PC-9 (cell line): Measurements from ENCODE around the gene CXCL1. TPM values are rescaled to one million over a fixed set of nuclear protein-coding genes. Genes with fewer than 3 reads are reported as not detected.

Source experiments
- BruUV-seq: library from RNA; stranded (reverse); fragments of 400-500 nt; replicated peaks from 2 replicates; lab custom pipeline; 2021; lab: Mats Ljungman, UMichigan
- CTCF ChIA-PET: fragments of 300-600 bp; sonication (Branson Sonifier 250); formaldehyde crosslinking; loops from one replicate; lab custom pipeline; 2022; ENCODE audit warnings: antibody characterized with exemption; lab: Charles Lee
- POLR2A ChIA-PET: fragments of 300-600 bp; sonication (Branson Sonifier 250); formaldehyde crosslinking; loops from one replicate; lab custom pipeline; 2022; ENCODE audit warnings: antibody characterized with exemption; ENCODE audit not compliant: unreplicated experiment; lab: Charles Lee
- DNase-seq, 2 experiments: peaks; one replicate each; pipeline versions ENCODE4 v3.0.0 to v3.0.0-alpha.2; 2015 to 2022; ENCODE audit warnings: mixed read lengths in 1 of 2
- H2AFZ ChIP-seq: fragments of 200-600 bp; sonication (generic); 2 replicates; pipeline ENCODE4 v1.8.1; 2017; ENCODE audit warnings: antibody characterized with exemption
- H3F3A ChIP-seq: fragments of 200-600 bp; sonication (generic); 2 replicates; pipeline ENCODE4 v1.8.1; 2017; ENCODE audit warnings: antibody characterized with exemption, mild to moderate bottlenecking, low read depth; ENCODE audit not compliant: insufficient read depth
- H3K27ac ChIP-seq: fragments of 200-600 bp; sonication (generic); 2 replicates; pipeline ENCODE4 v1.6.1; 2016; ENCODE audit warnings: mixed run types
- H3K27me3 ChIP-seq: fragments of 200-600 bp; sonication (generic); 2 replicates; pipeline ENCODE4 v1.6.1; 2016; ENCODE audit warnings: low read depth, mixed run types; ENCODE audit not compliant: insufficient read depth
- H3K36me3 ChIP-seq: fragments of 200-600 bp; sonication (generic); 2 replicates; pipeline ENCODE4 v1.6.1; 2016; ENCODE audit warnings: low read depth, mixed run types
- H3K4me1 ChIP-seq: fragments of 200-600 bp; sonication (generic); replicated peaks from 2 replicates; pipeline ENCODE4 v1.6.1; 2016; ENCODE audit warnings: mixed run types; ENCODE audit not compliant: insufficient read depth
- H3K4me2 ChIP-seq: fragments of 200-600 bp; sonication (generic); 2 replicates; pipeline ENCODE4 v1.6.1; 2017; ENCODE audit warnings: mixed run types
- H3K4me3 ChIP-seq: fragments of 200-600 bp; sonication (generic); 2 replicates; pipeline ENCODE4 v1.6.1; 2016; ENCODE audit warnings: mixed run types
- H3K79me2 ChIP-seq: fragments of 200-600 bp; sonication (generic); 2 replicates; pipeline ENCODE4 v1.6.1; 2017; ENCODE audit warnings: low read depth, mixed run types
- H3K9me2 ChIP-seq: fragments of 200-600 bp; sonication (generic); 2 replicates; pipeline ENCODE4 v1.8.1; 2017; ENCODE audit warnings: mild to moderate bottlenecking; ENCODE audit not compliant: insufficient read depth
- H3K9me3 ChIP-seq: fragments of 200-600 bp; sonication (generic); 2 replicates; pipeline ENCODE4 v1.8.1; 2016; ENCODE audit warnings: low read depth; ENCODE audit not compliant: insufficient read depth
- H4K20me1 ChIP-seq: fragments of 200-600 bp; sonication (generic); 2 replicates; pipeline ENCODE4 v1.8.1; 2017; ENCODE audit not compliant: insufficient read depth
- EZH2 ChIP-seq: fragments of 200-600 bp; sonication (generic); IDR thresholded peaks from 2 replicates; pipeline ENCODE4 v1.8.0; 2017; ENCODE audit warnings: antibody characterized with exemption, low read depth
- intact Hi-C: fragments of 100-400 bp; cut with micrococcal nuclease; formaldehyde crosslinking; loops from one replicate; pipeline ENCODE4 v1.10.0; 2022; ENCODE audit not compliant: unreplicated experiment
- total RNA-seq: library from RNA; stranded (reverse); gene quantifications from 2 replicates; pipeline ENCODE4 v1.2.3, GENCODE V29; 2021
- TF ChIP-seq, protein P1 (sequence below): fragments of 200-600 bp; sonication (generic); conservative IDR thresholded peaks from 2 replicates; pipeline ENCODE4 v1.6.1; 2017; ENCODE audit warnings: mixed run types, antibody characterized with exemption, mild to moderate bottlenecking, moderate library complexity

Gene CXCL1
- total RNA-seq, 1 experiment from 2014 or later = 0.33 TPM

DNA sequence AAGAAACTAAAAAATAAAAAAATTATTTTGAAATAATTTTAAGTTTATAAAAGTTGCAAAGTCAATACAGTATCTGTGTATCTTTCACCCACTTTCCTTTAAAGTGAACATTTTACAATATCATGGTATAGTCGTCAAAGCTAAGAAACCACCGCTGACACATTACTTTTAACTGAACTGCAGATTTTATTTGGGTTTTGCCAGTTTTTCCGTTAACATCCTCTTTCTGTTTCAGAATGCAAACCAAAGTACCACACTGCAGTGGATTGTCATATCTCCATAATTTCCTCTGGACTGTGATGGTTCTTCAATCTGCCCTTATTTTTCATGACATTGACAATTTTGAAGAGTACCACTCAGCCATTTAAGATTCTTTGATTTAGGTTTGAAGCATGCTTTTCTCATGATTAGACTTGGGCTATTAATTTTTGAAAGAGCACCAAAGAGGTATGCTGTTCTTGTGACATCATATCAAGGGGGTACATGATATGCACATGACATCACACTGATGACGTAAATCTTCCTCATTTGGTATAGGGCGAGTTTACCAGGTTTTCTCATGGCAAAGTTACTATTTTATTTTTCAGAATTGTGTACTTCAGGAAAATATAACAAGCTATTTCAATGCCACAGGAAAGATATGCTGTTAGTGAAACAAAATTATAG, 3.6 kb upstream of the CXCL1 start:
- Histone ChIP-seq H2AFZ (no peak overlapping the region), H3K4me2 (no peak overlapping the region), H3K4me3 (no peak overlapping the region), H4K20me1 (no peaks in the 10 kb centered on the region), H3F3A (no peaks in the 10 kb centered on the region), H3K79me2 (no peaks in the 10 kb centered on the region), H3K27me3 (no peaks in the 10 kb centered on the region), H3K36me3 (no peaks in the 10 kb centered on the region), H3K27ac (no peak overlapping the region), H3K4me1 (no peaks in the 10 kb centered on the region; the same call in 1 of the 2 replicates), H3K9me2 (no peaks in the 10 kb centered on the region), H3K9me3 (no peaks in the 10 kb centered on the region)
- no peak for DNase-seq
- CTCF ChIA-PET = no interaction called here
- intact Hi-C loops = loop anchor here (5.0 kb wide), 1 partner anchor 523 kb away; no protein-coding TSS in a partner anchor
- POLR2A ChIA-PET = no interaction called here
- TF ChIP-seq, protein P1, sequence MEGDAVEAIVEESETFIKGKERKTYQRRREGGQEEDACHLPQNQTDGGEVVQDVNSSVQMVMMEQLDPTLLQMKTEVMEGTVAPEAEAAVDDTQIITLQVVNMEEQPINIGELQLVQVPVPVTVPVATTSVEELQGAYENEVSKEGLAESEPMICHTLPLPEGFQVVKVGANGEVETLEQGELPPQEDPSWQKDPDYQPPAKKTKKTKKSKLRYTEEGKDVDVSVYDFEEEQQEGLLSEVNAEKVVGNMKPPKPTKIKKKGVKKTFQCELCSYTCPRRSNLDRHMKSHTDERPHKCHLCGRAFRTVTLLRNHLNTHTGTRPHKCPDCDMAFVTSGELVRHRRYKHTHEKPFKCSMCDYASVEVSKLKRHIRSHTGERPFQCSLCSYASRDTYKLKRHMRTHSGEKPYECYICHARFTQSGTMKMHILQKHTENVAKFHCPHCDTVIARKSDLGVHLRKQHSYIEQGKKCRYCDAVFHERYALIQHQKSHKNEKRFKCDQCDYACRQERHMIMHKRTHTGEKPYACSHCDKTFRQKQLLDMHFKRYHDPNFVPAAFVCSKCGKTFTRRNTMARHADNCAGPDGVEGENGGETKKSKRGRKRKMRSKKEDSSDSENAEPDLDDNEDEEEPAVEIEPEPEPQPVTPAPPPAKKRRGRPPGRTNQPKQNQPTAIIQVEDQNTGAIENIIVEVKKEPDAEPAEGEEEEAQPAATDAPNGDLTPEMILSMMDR = no peak
- no peak for TF ChIP-seq EZH2
- BruUV-seq = no TSS peak

DNA sequence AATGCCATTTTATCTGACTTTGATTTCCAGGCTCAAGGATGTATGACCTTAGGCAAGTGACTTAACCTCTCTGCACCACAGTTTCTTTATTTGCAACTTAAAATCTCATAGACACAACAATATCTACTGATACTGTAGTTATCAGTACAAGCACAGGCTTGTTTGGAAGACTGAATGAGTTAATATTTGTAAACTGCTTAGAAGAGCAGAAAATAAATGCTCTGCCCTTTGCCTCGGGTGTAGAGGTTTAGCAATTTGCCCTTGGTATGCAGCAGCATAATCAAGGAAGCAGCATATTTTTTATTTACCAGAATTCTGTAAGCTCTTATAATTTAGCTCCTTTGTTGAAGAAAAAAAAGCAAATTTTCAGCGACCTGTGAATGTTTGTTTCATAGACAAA, 2.9 kb upstream of the CXCL1 start:
- Histone ChIP-seq H3K79me2 (no peaks in the 10 kb centered on the region), H3K4me2 (no peak overlapping the region), H3K27ac (no peak overlapping the region), H3K27me3 (no peaks in the 10 kb centered on the region), H4K20me1 (no peaks in the 10 kb centered on the region), H3F3A (no peaks in the 10 kb centered on the region), H3K9me2 (no peaks in the 10 kb centered on the region), H3K9me3 (no peaks in the 10 kb centered on the region), H3K36me3 (no peaks in the 10 kb centered on the region), H3K4me3 (no peak overlapping the region), H3K4me1 (no peaks in the 10 kb centered on the region; the same call in 1 of the 2 replicates), H2AFZ (no peak overlapping the region)
- TF ChIP-seq EZH2 = no peak
- TF ChIP-seq, protein P1 = no peak
- DNase-seq = no peak
- intact Hi-C loops = loop anchor here (5.0 kb wide), 1 partner anchor 524 kb away; no protein-coding TSS in a partner anchor
- BruUV-seq = no TSS peak
- ChIA-PET POLR2A (no interaction called here), CTCF (no interaction called here)

DNA sequence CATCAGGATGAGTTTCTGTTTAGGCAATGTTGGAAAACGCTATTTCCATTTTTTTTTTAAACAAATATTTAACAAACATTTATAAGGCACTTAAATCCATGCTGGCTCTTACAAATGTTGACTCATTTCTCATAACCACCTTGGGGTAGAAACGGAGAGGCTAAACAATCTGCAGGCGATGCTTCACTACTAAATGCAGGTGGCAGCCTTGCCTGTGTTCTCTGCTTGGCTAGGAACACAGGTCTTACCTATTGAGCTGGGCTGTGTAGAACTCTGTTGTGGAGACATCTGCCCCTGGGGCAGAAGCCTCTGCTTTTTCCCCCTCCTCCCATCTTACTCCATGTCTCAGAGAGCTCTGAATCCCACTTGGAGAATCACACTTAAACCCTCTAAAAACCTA, 1.4 kb upstream of the CXCL1 start:
- H3F3A ChIP-seq = no peaks in the 10 kb centered on the region
- no peaks in the 10 kb centered on the region for H3K27me3 ChIP-seq
- no peak overlapping the region for H2AFZ ChIP-seq
- POLR2A ChIA-PET = interaction anchor here (0.7 kb wide), 1 partner anchor 57 kb away, joined by 3 read pairs; no protein-coding TSS in a partner anchor
- no peaks in the 10 kb centered on the region; the same call in 1 of the 2 replicates for H3K4me1 ChIP-seq
- no peaks in the 10 kb centered on the region for H3K9me2 ChIP-seq
- no peak for DNase-seq
- H3K4me3 ChIP-seq = no peak overlapping the region
- no peak overlapping the region for H3K27ac ChIP-seq
- CTCF ChIA-PET = interaction anchor here (0.6 to 1.1 kb wide), 4 partner anchors 15 to 450 kb away, joined by 3 read pairs; partner anchors contain the start of gene CXCL8
- no peaks in the 10 kb centered on the region for H3K79me2 ChIP-seq
- H4K20me1 ChIP-seq = no peaks in the 10 kb centered on the region
- H3K9me3 ChIP-seq = no peaks in the 10 kb centered on the region
- no TSS peak for BruUV-seq
- H3K4me2 ChIP-seq = no peak overlapping the region
- no peak for TF ChIP-seq EZH2
- TF ChIP-seq, protein P1 = no peak
- H3K36me3 ChIP-seq = no peaks in the 10 kb centered on the region
- intact Hi-C loops = loop anchor here (5.0 kb wide), 1 partner anchor 525 kb away; no protein-coding TSS in a partner anchor
